ENCODE data around the gene TNRC18.
A peak's percentile ranks its signal among the peaks of the same experiment; 100 is the strongest.

TNRC18 gene

GRCh38 chr7:5430612-5430947 lies 6.9 kb upstream of the TNRC18 start:
- in situ Hi-C loops (cut with HindIII; ENCODE audit: low sequenced_read_pairs), result no loop called here
- no peak for DNase-seq (ENCODE audit: low read depth, low spot score)
- H3K4me3 ChIP-seq (ENCODE audit: low read depth, low read length), result no peak overlapping the region
- TF ChIP-seq CTCF (IDR thresholded peaks at IDR 0.05; ENCODE audit: low read depth, low read length), result no peak

- TF ChIP-seq CTCF (IDR thresholded peaks at IDR 0.05; ENCODE audit: low read depth, low read length), result no peak
- in situ Hi-C loops (cut with HindIII; ENCODE audit: low sequenced_read_pairs), result no loop called here
- DNase-seq (ENCODE audit: low read depth, low spot score), result no peak
- peak overlapping the region; percentile 92 for H3K4me3 ChIP-seq (ENCODE audit: low read depth, low read length)
These were observed 6.4 kb upstream of the TNRC18 start for GRCh38 chr7:5429857-5430611.

GRCh38 chr7:5429253-5429856 lies 5.7 kb upstream of the TNRC18 start:
- peak overlapping the region; percentile 92 for H3K4me3 ChIP-seq (ENCODE audit: low read depth, low read length)
- TF ChIP-seq CTCF (IDR thresholded peaks at IDR 0.05; ENCODE audit: low read depth, low read length), result no peak
- peak; percentile 87 for DNase-seq (ENCODE audit: low read depth, low spot score)
- in situ Hi-C loops (cut with HindIII; ENCODE audit: low sequenced_read_pairs), result no loop called here

DNA sequence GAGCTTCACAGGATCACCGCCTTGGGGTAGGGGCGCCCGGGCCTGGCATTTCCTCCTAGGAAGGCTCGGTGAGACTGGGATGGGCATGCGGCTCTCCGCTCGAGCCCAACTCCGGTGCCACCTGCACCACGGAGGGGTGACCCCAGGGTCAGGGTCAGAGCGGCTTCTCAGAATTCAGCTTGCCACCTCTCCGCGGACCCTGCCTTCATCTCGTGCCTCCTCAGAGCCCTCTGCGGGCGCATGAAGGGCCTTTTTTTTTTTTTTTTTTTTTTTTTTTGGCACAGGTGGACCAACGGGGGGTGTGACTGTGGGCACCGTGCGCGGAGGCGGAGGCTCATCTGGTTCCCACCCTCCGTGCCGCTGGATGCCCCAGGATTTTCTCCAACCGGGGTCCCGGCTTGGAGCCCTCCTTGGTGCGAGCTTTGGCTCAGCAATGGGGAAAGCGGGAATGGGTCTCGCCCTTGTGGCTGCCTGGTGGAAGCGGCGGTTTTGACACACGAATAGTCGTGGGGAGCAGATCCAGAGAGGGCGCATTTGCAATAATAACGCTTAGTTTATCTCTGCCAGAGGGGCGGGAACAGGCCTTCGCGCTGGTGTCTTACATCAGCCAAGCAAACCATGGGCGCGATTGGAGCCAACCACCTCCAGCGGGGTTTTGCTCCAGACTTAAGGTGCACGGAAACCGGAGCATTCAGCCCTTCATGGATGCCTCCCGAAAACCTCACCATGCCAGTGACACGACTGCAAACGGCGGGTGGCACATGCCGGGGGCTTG lies 5.0 kb upstream of the TNRC18 start:
- H3K4me3 ChIP-seq (ENCODE audit: low read depth, low read length), result peak overlapping the region; percentile 92
- in situ Hi-C loops (cut with HindIII; ENCODE audit: low sequenced_read_pairs), result no loop called here
- TF ChIP-seq CTCF (IDR thresholded peaks at IDR 0.05; ENCODE audit: low read depth, low read length), result peak; percentile 16
- peak; percentile 90 for DNase-seq (ENCODE audit: low read depth, low spot score)

DNA sequence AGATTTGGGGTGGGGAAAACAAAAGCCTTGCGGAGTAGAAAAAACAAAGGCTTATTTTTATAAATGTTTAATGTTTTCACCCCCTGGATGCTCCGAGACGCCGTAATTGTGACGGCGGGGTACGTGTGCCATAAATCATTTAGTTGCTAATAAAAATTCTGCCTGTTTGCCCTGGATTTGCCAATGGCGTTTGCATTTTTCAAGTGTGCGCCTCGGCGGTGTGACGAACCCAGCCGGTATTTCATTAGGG lies 2.5 kb upstream of the TNRC18 start:
- in situ Hi-C loops (cut with HindIII; ENCODE audit: low sequenced_read_pairs), result no loop called here
- peak overlapping the region; percentile 92 for H3K4me3 ChIP-seq (ENCODE audit: low read depth, low read length)
- peak; percentile 70 for DNase-seq (ENCODE audit: low read depth, low spot score)
- TF ChIP-seq CTCF (IDR thresholded peaks at IDR 0.05; ENCODE audit: low read depth, low read length), result no peak

GRCh38 chr7:5425507-5426225 lies 2.0 kb upstream of the TNRC18 start:
- peak; percentile 91 for DNase-seq (ENCODE audit: low read depth, low spot score)
- TF ChIP-seq CTCF (IDR thresholded peaks at IDR 0.05; ENCODE audit: low read depth, low read length), result no peak
- in situ Hi-C loops (cut with HindIII; ENCODE audit: low sequenced_read_pairs), result no loop called here
- peak overlapping the region; percentile 92 for H3K4me3 ChIP-seq (ENCODE audit: low read depth, low read length)
